DMS114 treated with DMSO at 0.1 percent for 48 hours (cell line): Measurements from ENCODE around the gene BST2.
A peak's percentile ranks its signal among the peaks of the same experiment; 100 is the strongest.
"Not testable (repeated sequence)": the region's sequence is repeated elsewhere in the genome, so short reads cannot be mapped to it uniquely, and the experiment has no call there.

Experiments
- DNase-seq: peaks from one replicate; lab custom pipeline; 2025; ENCODE audit not compliant: unreplicated experiment; lab: John Stamatoyannopoulos, UW

Gene BST2

DNA sequence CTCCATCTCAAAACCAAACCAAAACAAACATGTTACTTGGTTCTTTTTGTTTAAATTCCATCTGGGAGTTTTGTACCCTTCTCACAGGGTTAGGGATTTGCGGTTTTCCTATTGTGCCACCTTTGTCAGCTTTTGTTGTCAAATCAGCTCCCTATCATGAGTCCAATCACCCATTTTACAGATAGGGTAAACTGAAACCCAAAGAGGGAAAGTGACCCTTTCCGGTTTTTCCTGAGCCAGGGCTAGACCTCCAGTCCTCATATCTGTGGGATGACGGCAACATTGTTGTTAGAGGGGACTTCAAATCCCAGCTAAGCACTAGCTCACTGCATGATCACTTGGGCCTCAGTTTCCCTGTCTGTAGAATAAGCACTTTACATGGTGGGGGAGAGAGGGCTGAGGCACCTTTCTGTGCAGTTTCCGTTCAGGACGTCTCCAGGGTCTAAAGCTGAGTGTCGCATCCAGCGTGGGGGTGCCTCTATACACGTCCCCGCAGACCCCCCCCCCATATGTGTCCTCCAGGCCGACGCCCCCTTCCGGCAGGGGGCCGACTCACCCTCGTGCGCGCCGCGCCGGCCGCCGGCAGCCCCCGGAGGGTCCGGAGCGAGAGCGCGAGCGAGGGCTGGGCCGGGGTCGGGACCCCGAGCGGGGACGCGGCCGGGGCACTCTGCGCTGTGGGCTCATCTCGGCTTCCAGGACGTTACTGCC lies 15.3 kb downstream of the BST2 start:
- no peak for DNase-seq

GRCh38 chr19:17389288-17389687 lies 16.1 kb downstream of the BST2 start:
- DNase-seq: no peak

DNA sequence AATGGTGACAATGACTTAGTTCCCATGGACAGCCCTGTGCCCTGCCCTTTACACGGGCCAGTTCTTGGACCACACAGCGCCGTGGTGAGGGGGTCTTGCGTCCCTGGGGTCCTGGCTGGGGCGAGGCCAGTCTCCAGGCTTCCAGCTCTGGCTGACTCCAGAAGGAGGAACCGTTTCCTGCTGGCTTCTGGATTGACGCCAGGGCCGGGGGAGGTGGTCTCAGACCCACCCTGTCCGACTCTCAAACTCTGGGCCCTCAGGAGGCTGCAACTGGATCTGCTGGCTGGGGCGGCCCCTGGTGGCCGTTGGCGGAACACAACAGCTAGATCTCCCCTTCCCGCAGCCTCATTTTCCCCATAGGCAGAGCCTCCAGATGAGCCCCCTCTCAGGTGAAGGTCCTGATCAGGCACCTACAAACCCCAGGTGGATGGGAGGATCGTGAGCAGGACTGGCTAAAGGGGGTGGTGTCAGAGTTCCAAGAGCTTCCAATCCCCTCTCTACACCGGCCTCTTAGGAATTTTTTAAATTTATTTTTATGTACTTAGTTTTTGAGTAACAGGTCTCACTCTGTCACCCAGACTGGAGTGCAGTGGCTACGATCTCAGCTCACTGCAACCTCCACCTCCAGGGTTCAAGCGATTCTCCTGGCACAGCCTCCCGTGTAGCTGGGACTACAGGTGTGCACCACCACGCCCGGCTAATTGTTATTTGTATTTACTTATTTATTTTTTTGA lies 19.4 kb downstream of the BST2 start:
- peak; percentile 43 for DNase-seq

DNA sequence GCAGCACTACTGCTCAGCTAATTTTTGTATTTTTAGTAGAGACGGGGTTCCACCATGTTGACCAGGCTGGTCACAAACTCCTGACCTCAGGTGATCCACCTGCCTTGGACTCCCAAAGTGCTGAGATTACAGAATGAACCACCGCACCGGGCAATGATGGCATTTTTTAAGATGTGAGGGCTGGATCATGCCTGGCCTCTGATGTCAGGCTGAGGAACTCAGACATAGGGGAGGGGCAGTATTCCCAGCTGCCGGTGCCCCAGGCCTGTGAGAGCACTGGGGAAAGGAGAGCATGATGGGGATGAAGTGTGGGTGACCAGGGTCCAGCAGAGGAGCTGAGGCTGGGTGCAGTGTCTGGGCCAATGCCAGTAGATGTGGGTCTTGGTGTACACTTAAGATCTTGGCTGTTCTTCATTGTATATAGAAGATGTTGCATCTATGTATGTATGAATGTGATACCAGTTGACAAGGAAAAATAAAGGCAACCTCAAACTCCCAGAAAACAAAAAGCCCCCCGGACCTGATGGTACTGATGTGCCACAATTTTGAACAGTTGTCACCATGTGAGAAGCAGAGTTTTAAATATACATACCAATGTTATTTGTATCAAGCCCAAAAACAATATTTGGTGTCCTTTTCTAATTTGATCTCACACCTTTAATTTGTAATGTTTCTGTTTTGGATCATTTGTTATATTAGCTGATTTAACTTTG lies 24.8 kb downstream of the BST2 start:
- no peak for DNase-seq

DNA sequence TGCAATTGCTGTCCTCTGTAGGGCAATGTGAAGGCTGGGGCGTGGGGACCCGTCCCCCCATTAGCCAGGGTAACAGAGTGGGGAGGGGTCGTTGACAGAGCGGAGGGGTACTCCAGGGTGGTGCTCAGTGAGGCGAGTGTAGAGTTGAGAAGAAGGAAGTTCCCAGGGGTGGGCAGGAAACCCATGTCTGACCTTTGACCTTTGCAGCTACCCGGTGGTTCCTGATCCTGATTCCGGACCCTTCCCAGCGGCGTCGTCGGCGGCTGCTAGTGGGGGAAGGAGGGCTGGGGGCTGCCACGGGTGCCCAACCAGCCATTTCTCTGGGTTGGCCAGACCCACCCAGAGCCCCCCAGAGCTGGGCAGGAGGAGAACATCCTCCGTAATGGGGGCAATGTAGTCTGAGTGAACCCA lies 26.2 kb downstream of the BST2 start:
- DNase-seq: no peak

- DNase-seq: no peak
These were observed 27.2 kb downstream of the BST2 start for GRCh38 chr19:17378271-17378670.

GRCh38 chr19:17376935-17377600 lies 28.4 kb downstream of the BST2 start, which contains the start of gene PLVAP:
TSS of gene PLVAP (minus strand) at chr19:17377342. CDS start at chr19:17377288, 54 bp downstream.
- DNase-seq: no peak

DNA sequence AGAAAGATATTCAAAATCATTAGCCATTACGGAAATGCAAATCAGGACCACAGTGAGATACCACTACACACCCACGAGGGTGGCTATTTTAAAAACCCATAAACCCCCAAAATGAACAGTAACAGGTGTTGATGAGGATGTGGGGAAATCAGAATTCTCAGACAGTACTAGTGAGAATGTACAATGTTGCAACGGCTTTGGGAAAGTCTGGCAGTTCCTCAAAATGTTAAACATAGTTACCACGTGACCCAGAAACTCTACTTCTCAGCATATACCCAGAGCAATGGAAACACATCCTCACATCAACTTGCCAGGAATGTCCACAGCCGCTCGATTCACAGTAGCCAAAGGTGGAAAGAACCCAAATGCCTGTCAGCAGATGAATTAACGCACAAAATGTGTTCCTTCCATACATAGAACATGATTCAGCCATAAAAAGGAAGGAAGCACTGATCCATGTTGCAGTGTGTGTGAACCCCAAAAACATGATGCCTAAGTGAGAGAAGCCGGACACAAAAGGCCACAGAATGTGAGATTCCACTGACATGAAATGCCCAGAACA lies 35.3 kb downstream of the BST2 start:
- no peak for DNase-seq

- no peak for DNase-seq
These were observed 40.1 kb downstream of the BST2 start for GRCh38 chr19:17365361-17365760.

GRCh38 chr19:17363852-17364605 lies 41.4 kb downstream of the BST2 start:
- DNase-seq: not testable (repeated sequence)

DNA sequence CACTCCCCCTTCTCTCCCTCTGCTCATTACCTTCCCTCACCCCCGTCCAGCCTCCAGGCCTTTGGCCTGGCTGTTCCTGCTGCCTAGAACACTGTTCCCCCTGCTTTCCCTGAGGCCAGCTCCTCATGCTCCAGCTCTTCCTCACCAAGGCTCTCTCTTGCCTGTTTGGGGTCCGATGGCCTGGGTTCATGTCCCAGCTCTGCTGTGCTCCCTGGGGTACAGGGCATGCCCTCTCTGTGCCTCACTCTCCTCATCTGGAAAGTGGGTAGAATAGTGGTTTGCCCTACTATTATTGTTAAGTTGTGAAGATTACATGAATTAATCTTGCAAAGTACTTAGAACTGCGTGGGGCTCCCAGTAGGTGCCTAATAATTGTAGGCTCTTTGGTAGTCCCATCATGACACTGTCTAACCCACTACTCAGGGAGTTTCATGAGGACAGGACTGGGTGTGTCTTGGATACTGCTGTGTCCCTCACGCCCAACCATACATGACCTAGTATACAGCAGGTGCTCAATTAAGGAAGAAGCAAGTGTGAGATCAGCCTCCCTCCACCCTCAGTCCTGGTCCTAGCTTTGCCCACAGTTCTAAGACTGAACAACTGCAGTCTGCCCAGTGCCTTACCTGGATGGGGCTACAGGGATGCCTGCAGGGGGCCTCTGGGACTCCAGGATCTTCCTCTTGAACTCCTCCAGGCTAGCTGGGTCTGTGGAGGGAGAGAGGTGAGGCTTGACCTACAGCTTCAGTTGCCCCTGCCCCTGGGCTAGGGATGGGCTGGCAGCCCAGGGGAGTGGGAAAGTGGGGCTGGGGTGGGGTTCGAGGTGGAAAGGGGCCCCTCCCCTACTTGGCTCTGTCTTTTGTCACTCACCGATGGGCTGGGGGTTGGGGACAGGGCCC lies 45.3 kb downstream of the BST2 start:
- no peak for DNase-seq

- DNase-seq: no peak
These were observed 47.0 kb downstream of the BST2 start for GRCh38 chr19:17358395-17358794.

DNA sequence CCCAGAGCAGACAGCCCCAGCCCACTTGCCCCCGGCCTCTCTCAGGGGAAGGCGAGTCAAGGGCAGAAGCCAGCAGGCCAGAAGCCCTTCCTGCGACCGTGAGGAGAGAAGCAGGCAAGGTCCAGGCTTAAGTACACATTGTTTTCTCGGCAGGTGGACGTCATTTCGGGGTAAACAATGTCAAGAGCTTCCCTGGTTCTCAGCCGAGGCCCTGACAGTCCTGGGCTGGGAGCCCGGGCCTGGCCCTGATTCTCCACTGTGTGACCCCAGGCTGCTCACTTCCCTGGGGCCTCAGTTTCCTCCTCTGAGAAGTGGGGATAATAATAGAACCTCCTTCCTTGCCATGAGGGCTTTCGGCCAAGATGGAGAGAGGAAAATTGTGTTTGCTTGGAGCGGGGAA lies 47.7 kb downstream of the BST2 start:
- DNase-seq: no peak

DNA sequence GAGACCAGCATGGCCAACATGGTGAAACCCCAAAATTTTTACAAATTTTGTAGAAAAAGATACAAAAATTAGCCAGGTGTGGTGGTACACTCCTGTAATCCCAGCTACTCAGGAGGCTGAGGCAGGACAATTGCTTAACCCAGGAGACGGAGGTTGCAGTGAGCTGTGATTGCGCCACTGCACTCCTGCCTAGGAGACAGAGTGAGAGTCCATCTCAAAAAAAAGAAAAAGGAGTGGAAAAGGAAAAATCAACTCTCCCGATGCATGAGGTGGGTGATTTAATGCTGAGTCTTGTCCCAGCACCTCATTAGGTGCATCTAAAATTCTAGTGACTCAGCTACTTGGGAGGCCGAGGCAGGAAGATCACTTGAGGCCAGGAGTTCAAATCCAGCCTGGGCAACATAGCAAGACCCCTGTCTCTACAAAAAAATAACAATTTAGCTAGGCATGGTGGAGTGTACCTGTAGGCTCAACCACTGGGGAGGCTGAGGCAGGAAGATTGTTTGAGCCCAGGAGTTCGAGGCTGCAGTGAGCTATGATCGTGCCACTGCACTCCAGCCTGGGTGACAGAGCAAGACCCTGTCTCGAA lies 48.3 kb downstream of the BST2 start:
- no peak for DNase-seq

DNA sequence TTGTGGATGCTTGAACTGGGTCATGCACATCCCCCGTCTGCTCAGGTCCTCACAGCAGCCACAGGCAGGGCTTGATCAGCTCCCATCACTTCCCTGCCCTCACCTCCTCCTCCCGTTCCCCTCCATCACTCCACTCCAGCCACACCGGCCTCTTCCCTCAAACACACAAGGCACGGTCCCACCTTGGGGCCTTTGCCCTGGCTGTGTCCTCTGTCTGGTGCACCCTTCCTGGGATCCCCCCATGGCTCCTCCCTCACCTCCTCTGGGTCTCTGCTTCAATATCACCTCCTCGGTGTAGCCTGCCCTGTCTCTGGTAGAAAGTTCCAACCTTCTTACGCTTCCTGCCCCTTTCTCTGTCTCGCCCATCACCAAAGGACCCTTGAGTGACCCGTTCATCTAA lies 52.0 kb downstream of the BST2 start:
- DNase-seq: no peak
